Natural killer cell treated with Interleukin-12 subunit alpha and Interleukin-12 subunit beta and Interleukin-15 and Interleukin-18, amount 100 ng/mL, for 72 hours (primary cell): ENCODE data around the gene BIRC5. TPM values are rescaled to one million over a fixed set of nuclear protein-coding genes. Genes with fewer than 3 reads are reported as not detected.

Source experiments
- ATAC-seq, 2 donors: fragments of 150-1000 bp; cut with Tn5 transposase in 1 of 2; sonication (Bioruptor Pico), chemical (Tn5 transposase) in 1 of 2; 2 replicates each; pipeline ENCODE4 v1.10.0; 2021
- DNase-seq: peaks from one replicate; pipeline ENCODE4 v3.0.0; 2022; ENCODE audit warnings: low spot score
- H3K27ac Mint-ChIP-seq, 2 donors: 1 replicate in 1 of 2; 2 replicates in 1 of 2; pipeline ENCODE4 v1.8.0; 2022; ENCODE audit warnings: mixed read lengths in 2 of 2, mild to moderate bottlenecking in 1 of 2, moderate library complexity in 1 of 2
- H3K27me3 Mint-ChIP-seq, 2 donors: 1 replicate in 1 of 2; 2 replicates in 1 of 2; pipeline ENCODE4 v1.8.0; 2022; ENCODE audit warnings: mixed read lengths in 2 of 2
- H3K36me3 Mint-ChIP-seq: one replicate; pipeline ENCODE4 v1.8.0; 2022; ENCODE audit warnings: mixed read lengths
- H3K4me1 Mint-ChIP-seq, 2 donors: 1 replicate in 1 of 2; 2 replicates in 1 of 2; pipeline ENCODE4 v1.8.0; 2022; ENCODE audit warnings: low read depth in 2 of 2, mixed read lengths in 2 of 2, mild to moderate bottlenecking in 1 of 2
- H3K4me3 Mint-ChIP-seq: one replicate; pipeline ENCODE4 v1.8.0; 2022; ENCODE audit warnings: mixed read lengths
- H3K9me3 Mint-ChIP-seq: 2 replicates; pipeline ENCODE4 v1.8.0; 2022; ENCODE audit warnings: mixed read lengths
- total RNA-seq, 2 donors: library from RNA; stranded (reverse); gene quantifications; one replicate each; pipeline ENCODE4 v1.2.3, GENCODE V29; 2022

The BIRC5 gene
- total RNA-seq, 2 donors from 2014 or later = 42.4 to 100 TPM

DNA sequence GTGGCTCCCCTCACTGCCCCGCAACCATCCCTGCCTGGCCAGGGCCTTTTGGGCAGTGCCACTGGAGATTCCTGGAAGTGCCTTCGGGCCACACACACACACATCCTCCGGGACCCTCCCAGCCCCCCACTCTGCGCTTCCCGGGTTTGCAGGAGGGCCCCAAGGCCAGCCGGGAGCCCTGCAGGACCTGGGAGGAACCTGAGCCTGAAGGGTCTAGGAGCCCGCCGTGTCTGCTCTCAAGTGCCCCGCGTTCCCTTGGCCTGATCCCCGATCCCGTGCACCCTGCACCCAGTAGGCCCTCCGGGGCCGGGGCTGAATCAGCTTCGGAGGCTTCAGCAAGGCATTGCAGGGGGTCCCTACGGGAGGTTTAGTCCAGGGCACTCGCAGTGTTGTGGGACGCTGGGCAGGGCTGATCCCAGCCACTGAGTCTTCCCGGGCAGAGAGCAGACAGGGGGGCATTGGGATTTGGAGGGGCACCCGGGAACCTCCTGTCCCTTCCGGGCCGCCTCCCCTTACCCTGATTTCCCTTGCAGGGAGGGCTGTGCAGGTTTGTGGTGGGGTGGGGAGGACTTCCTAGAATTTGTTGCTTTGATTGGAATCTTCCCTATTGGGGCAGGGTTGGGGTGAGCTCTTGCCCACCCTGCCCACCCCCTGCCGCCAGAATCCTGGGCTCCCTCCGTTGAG lies 54.3 kb downstream of the BIRC5 start:
- H3K4me3 Mint-ChIP-seq = no peak overlapping the region

DNA sequence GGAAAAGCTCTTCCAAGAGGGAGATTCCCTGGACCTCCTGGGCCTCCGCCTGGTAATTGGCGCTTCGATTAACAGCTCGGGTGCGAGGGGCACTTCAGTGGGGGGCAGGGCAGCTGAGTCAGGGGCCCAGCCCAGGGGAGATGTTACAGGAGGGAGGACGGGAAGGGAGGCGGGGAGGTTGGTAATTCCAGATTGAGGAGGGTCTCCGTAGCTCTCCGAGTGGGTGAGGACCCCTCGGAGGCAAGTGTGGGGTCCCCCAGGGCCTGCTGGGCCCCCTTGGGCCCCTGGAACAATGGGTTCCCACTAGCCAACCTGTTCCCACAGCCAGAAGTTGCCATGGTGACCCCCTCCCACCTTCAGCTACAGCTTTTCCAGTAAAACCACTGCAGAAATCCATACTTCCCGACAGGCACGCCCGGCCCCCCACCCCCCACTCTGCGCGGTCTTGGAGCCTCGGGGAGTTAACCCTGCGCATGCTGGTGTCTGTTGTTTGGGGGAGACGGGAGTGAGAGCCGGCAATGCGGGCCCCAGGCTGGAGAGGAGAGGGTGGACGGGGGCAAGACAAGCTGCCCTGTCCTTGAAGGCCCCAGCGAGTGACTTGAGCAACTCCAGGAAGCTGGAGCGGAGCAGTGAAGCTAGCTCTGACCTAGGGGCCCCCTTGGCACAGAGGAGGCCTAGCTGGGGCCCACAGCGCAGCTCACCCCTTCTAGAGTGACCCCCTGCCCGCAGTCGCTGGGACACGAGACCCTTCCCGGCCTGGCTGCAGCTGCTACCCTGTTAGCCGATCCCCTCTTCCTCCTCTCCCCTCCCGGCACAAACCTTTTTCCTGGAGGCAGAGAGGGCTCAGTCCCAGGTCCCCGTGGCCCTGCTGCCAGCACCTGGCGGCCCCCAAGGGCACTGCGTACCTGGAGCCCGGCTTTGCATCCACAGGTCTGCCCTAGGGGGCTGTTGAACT lies 55.2 kb downstream of the BIRC5 start:
- Mint-ChIP-seq H3K9me3 (no peaks in the 10 kb centered on the region), H3K4me3 (no peak overlapping the region), H3K27me3 (peaks cover 0 to 6% of the 10 kb centered on the region in 2 donors), H3K4me1 (peaks cover 0 to 4% of the 10 kb centered on the region in 2 donors), H3K36me3 (no peaks in the 10 kb centered on the region), H3K27ac (no peak overlapping the region)
- ATAC-seq (no peak), DNase-seq (peak; percentile 47)

More for the DNA sequence above, 54.3 kb downstream of the BIRC5 start:
- ATAC-seq = no peak
- no peaks in the 10 kb centered on the region for H3K9me3 Mint-ChIP-seq
- no peak for DNase-seq
- no peak overlapping the region for H3K27ac Mint-ChIP-seq
- H3K36me3 Mint-ChIP-seq = no peaks in the 10 kb centered on the region
- H3K27me3 Mint-ChIP-seq = peaks cover 0 to 3% of the 10 kb centered on the region in 2 donors
- H3K4me1 Mint-ChIP-seq = peaks cover under 1 to 4% of the 10 kb centered on the region in 2 donors

- ATAC-seq (no peak), DNase-seq (peak; percentile 18)
- Mint-ChIP-seq H3K36me3 (no peaks in the 10 kb centered on the region), H3K27ac (no peak overlapping the region), H3K4me3 (no peak overlapping the region), H3K4me1 (no peaks in the 10 kb centered on the region), H3K9me3 (no peaks in the 10 kb centered on the region), H3K27me3 (peaks cover under 1 to 6% of the 10 kb centered on the region in 2 donors)
These were observed 55.9 kb downstream of the BIRC5 start for GRCh38 chr17:78269955-78270381.

DNA sequence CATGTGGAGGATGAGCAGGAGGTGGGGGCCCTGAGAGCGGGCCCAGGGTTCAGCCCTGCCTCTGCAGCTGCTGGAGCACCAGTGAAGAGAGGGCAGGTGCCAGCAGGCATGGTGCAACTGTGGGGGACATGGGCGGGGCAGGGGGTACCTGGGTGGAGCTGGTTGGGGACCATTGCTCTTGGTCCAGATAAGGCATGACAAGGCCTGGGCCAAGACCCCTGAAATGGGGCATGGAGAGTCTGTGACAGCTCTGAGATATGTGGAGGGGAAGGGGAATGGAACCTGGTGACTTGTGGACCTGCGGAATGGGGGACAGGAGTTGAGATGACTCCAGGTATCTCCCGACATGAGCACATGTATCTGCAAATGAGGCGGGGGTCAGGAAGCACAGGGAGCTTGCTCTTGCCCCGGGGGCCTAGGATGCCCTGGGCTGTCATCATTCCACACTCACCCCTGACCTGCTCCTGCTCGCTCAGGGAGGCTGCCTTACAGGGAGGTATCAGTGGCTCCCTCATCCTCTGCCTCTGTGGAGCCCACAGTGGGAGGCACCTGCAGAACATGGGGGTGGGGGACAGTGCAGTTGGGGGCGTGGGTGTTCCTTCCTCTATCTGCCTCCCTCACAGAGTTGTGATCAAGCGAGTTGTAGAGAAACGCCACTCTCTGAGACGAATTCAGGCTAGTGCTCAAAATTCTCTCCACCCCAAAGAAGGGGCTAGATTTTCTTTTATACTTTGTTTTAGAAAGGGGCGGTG lies 57.5 kb downstream of the BIRC5 start:
- no peak for ATAC-seq
- H3K9me3 Mint-ChIP-seq = no peaks in the 10 kb centered on the region
- no peaks in the 10 kb centered on the region for H3K4me1 Mint-ChIP-seq
- H3K4me3 Mint-ChIP-seq = no peak overlapping the region
- peak; percentile 53 for DNase-seq
- H3K36me3 Mint-ChIP-seq = no peaks in the 10 kb centered on the region
- H3K27ac Mint-ChIP-seq = no peak overlapping the region
- peaks cover 10 to 11% of the 10 kb centered on the region in 2 donors for H3K27me3 Mint-ChIP-seq

DNA sequence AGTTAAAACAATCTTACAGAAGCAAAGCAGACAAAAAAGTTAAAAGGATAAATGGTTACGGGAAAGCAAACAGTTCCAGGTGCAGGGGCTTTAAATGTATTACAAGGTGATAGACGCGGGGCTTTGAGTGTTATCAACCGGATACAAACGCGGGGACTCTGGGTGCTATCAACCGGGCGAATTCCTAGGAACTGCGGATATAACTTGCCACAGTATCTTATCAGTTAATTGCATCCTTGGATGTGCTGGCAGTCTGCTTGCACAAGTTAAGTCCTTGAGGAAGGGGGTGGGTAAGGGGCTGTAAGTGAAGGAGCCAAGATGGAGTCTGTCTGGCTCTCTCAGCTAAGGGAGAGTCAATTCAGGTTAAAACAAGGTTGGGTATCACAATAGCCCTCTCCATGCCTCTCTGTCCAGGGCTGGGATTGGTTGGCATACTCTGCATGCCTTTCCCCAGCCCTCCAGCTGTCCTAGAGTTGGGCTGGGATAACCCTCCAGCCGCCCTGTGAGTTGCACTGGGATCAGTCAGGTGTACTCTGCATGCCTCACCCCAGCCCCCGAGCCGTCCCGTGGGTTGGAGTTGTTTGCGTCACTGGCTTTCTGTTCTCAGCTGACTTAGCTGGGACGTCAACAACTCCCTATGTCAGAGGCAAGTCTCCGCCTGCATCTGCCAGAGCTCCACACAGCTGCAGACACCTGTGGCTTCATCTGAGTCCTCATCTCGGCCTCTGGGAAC lies 58.3 kb downstream of the BIRC5 start:
- ATAC-seq (no peak), DNase-seq (peak; percentile 18)
- H3K27me3 Mint-ChIP-seq = peaks cover 10 to 13% of the 10 kb centered on the region in 2 donors
- no peak overlapping the region for H3K27ac Mint-ChIP-seq
- H3K4me1 Mint-ChIP-seq = no peaks in the 10 kb centered on the region
- no peaks in the 10 kb centered on the region for H3K36me3 Mint-ChIP-seq
- no peaks in the 10 kb centered on the region for H3K9me3 Mint-ChIP-seq
- no peak overlapping the region for H3K4me3 Mint-ChIP-seq

DNA sequence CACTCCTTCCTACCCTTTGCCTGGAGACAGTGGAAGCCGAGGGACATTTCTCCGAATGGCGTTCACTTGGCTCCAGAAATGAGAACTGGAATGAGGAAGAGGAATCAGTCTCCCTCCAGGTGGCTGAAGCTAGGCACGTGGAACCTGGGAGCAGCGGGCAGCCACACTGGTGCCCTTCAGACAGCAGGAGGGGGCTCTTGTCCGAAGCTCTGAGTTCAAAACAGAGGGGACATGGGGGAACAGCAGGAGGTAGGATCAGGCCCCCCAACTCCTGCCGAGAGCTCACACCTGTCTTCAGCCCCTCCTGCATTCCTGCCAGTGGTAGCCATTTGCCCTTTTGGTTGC lies 58.8 kb downstream of the BIRC5 start:
- no peak overlapping the region for H3K4me3 Mint-ChIP-seq
- H3K27me3 Mint-ChIP-seq = peaks cover 10 to 13% of the 10 kb centered on the region in 2 donors
- no peaks in the 10 kb centered on the region for H3K4me1 Mint-ChIP-seq
- no peaks in the 10 kb centered on the region for H3K9me3 Mint-ChIP-seq
- no peak for ATAC-seq
- no peak overlapping the region for H3K27ac Mint-ChIP-seq
- DNase-seq = peak; percentile 6
- no peaks in the 10 kb centered on the region for H3K36me3 Mint-ChIP-seq

DNA sequence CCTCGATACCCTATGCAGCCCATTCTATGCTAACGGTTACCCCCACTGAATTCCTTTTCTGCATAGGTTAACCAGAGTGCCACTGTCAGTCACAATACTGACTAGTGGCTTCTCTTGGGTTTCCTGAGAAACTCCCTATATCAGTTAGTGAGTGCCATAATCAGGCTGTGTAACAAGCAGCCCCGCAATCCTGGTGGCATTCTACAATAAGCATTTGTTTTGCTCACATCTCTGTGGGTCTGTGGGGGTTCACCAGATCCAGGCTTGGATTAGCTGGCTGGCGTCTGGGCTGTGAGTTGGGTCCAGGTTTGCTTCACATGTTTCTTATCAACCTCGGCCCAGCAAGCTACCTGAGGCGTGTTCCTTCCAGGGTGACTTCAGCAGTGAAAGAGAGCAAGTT lies 59.8 kb downstream of the BIRC5 start:
- H3K27ac Mint-ChIP-seq = no peak overlapping the region
- H3K36me3 Mint-ChIP-seq = no peaks in the 10 kb centered on the region
- ATAC-seq = no peak
- peak; percentile 23 for DNase-seq
- H3K9me3 Mint-ChIP-seq = no peaks in the 10 kb centered on the region
- no peaks in the 10 kb centered on the region for H3K4me1 Mint-ChIP-seq
- no peak overlapping the region for H3K4me3 Mint-ChIP-seq
- peaks cover 10 to 13% of the 10 kb centered on the region in 2 donors for H3K27me3 Mint-ChIP-seq

Other genes starting within 250 kb of the BIRC5 start
- gene TMC6, start 85.5 kb upstream of the BIRC5 start, total RNA-seq = 100 to 1,000 TPM; 282 to 351 TPM
- 100 to 1,000 TPM in 1 of 2 donors, 10 to 100 TPM in 1; 87.1 to 209 TPM for gene TMC8, start 83.5 kb upstream of the BIRC5 start, total RNA-seq
- gene C17orf99, start 67.9 kb upstream of the BIRC5 start, total RNA-seq = not detected
- gene SYNGR2, start 45.7 kb upstream of the BIRC5 start, total RNA-seq = 100 to 1,000 TPM in 1 of 2 donors, 10 to 100 TPM in 1; 84.9 to 120 TPM
- 100 to 1,000 TPM in 1 of 2 donors, 10 to 100 TPM in 1; 66.8 to 138 TPM for gene TK1, start 27.2 kb upstream of the BIRC5 start, total RNA-seq
- gene AFMID, start 26.9 kb upstream of the BIRC5 start, total RNA-seq = 10 to 100 TPM; 17.0 to 49.7 TPM
- gene TMEM235, start 17.4 kb downstream of the BIRC5 start, total RNA-seq = not detected
- gene SOCS3, start 145.8 kb downstream of the BIRC5 start, total RNA-seq = 100 to 1,000 TPM; 110 to 156 TPM
- gene PGS1, start 164.4 kb downstream of the BIRC5 start, total RNA-seq = 100 to 1,000 TPM in 1 of 2 donors, 10 to 100 TPM in 1; 83.0 to 139 TPM